Measurements from ENCODE around the gene PPP2R5C. TPM values are rescaled to one million over a fixed set of nuclear protein-coding genes. Genes with fewer than 3 reads are reported as not detected.
"Not testable (repeated sequence)": the region's sequence is repeated elsewhere in the genome, so short reads cannot be mapped to it uniquely, and the experiment has no call there.

The PPP2R5C gene
- 10 to 100 TPM; 53.1 to 76.6 (median 63.0) TPM for total RNA-seq
- 10 to 100 TPM; 18.2 to 63.4 (median 24.6) TPM for polyA plus RNA-seq
- long read RNA-seq, donor 1, full-length matches to known transcripts = 9 of 32 reads
- long read RNA-seq, donor 1, partial matches to known transcripts = 8 of 32 reads
- long read RNA-seq, donor 1, other reads (novel, unspliced or antisense) = 15 of 32 reads
- long read RNA-seq, donor 2, full-length matches to known transcripts = 34 of 54 reads
- long read RNA-seq, donor 2, partial matches to known transcripts = 12 of 54 reads
- long read RNA-seq, donor 2, other reads (novel, unspliced or antisense) = 8 of 54 reads

DNA sequence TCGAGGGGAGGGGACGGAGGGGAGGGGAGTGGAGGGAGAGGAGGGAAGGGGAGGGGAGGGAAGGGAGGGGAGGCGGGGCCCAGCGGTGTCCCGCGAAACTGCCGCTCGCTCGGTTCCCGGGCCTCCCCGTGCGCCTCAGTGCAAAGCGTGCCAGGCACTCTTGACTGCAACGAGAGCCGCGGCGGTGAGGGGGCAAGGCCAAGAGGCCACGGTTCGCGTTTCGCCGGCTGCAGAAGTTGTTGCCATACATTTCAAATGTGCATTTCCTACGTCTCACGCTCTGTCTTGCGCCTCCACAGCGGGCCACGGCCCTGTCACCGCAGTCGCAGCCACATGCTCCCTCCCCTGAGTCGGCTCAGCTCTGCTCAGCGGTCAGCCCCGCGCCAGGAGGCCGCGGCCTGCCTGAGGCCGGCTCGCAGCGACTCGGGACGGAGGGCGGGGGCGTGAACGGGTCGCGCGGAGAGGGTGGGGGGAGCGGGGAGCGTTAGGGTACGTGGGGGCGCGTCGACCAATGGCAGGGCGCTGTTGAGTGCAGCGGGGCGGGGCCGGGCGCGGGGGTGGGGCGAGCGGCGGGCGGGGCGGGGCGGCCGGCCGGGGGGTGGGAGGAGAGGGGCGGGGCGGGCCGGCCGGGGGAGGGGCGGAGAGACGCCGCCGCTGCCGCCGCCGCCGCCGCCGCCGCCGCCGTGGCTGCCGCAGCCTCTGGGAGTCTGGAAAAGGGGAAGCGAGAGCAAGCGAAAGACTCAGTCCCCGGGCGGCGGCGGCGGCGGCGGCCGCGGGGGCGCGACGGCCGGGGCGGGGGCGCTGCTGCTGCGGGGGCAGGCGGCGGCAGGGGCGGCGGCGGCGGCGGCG lies at the start of gene PPP2R5C:
Gene PPP2R5C (plus strand): TSS at position 678 of the 849 bp plus-strand sequence. CDS start 185 bp downstream, outside the sequence.
- ATAC-seq (peak; percentile 85 to 88 (median 86)), DNase-seq (peak; percentile 95 to 96)
- 0 to 1% (median 0%) methylated on average over 26 to 108 of the region's 110 CpGs for WGBS, 3 donors
- Histone ChIP-seq H3K27ac (peak within 1 kb of the TSS; percentile 95), H3K4me1 (no peaks in the 10 kb centered on the region), H3K9me3 (no peaks in the 10 kb centered on the region), H3K36me3 (ENCODE audit: insufficient read depth in 1 of 2, low read depth in 1 of 2) (peaks cover 0 to 26% of the 10 kb centered on the region in 2 donors), H3K27me3 (ENCODE audit: insufficient read depth in 3 of 3, low read length in 2 of 3) (no peaks in the 10 kb centered on the region), H3K4me3 (peak within 1 kb of the TSS; percentile 99)
- intact Hi-C loops (cut with DNase I) = loop anchor here (5.0 to 10.0 kb wide), 2 partner anchors 51 to 164 kb away; no protein-coding TSS in a partner anchor
- TF ChIP-seq, protein P1, sequence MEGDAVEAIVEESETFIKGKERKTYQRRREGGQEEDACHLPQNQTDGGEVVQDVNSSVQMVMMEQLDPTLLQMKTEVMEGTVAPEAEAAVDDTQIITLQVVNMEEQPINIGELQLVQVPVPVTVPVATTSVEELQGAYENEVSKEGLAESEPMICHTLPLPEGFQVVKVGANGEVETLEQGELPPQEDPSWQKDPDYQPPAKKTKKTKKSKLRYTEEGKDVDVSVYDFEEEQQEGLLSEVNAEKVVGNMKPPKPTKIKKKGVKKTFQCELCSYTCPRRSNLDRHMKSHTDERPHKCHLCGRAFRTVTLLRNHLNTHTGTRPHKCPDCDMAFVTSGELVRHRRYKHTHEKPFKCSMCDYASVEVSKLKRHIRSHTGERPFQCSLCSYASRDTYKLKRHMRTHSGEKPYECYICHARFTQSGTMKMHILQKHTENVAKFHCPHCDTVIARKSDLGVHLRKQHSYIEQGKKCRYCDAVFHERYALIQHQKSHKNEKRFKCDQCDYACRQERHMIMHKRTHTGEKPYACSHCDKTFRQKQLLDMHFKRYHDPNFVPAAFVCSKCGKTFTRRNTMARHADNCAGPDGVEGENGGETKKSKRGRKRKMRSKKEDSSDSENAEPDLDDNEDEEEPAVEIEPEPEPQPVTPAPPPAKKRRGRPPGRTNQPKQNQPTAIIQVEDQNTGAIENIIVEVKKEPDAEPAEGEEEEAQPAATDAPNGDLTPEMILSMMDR (IDR thresholded peaks at IDR 0.05) = no peak

DNA sequence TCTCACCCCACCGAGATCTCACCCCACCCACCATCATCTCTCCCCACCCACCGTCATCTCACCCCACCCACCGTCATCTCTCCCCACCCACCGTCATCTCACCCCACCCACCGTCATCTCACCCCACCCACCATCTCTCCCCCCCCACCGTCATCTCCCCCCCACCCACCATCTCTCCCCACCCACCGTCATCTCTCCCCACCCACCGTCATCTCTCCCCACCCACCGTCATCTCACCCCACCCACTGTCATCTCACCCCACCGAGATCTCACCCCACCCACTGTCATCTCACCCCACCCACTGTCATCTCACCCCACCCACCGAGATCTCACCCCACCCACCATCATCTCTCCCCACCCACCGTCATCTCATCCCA lies 49.7 kb upstream of the PPP2R5C start:
- DNase-seq; H3K27ac ChIP-seq; H3K27me3 ChIP-seq (ENCODE audit: insufficient read depth in 3 of 3, low read length in 2 of 3); ATAC-seq; intact Hi-C loops (cut with DNase I); H3K36me3 ChIP-seq (ENCODE audit: insufficient read depth in 1 of 2, low read depth in 1 of 2); H3K9me3 ChIP-seq; H3K4me3 ChIP-seq; H3K4me1 ChIP-seq: not testable (repeated sequence)
- 90 to 93% (median 92%) methylated on average over 12 of the region's 12 CpGs for WGBS, 3 donors

DNA sequence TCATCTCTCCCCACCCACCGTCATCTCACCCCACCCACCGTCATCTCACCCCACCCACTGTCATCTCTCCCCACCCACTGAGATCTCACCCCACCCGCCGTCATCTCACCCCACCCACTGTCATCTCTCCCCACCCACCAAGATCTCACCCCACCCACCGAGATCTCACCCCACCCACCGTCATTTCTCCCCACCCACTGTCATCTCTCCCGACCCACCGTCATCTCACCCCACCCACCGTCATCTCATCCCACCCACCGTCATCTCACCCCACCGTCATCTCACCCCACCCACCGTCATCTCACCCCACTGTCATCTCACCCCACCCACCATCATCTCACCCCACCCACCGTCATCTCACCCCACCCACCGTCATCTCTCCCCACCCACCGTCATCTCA lies 49.2 kb upstream of the PPP2R5C start:
- H3K36me3 ChIP-seq (ENCODE audit: insufficient read depth in 1 of 2, low read depth in 1 of 2); intact Hi-C loops (cut with DNase I); H3K27ac ChIP-seq; H3K4me3 ChIP-seq; H3K27me3 ChIP-seq (ENCODE audit: insufficient read depth in 3 of 3, low read length in 2 of 3); DNase-seq; H3K4me1 ChIP-seq; H3K9me3 ChIP-seq; ATAC-seq: not testable (repeated sequence)
- WGBS, 3 donors = 95 to 96% (median 95%) methylated on average over 15 of the region's 15 CpGs

DNA sequence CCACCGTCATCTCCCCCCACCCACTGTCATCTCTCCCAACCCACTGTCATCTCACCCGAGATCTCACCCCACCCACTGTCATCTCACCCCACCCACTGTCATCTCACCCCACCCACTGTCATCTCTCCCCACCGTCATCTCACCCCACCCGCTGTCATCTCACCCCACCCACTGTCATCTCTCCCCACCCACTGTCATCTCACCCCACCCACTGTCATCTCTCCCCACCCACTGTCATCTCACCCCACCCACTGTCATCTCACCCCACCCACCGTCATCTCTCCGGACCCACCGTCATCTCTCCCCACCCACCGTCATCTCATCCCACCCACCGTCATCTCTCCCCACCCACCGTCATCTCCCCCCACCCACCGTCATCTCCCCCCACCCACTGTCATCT lies 48.4 kb upstream of the PPP2R5C start:
- 90 to 95% (median 93%) methylated on average over 8 to 11 of the region's 11 CpGs for WGBS, 3 donors
- intact Hi-C loops (cut with DNase I); H3K27ac ChIP-seq; H3K9me3 ChIP-seq; H3K27me3 ChIP-seq (ENCODE audit: insufficient read depth in 3 of 3, low read length in 2 of 3); DNase-seq; H3K4me1 ChIP-seq; H3K4me3 ChIP-seq; H3K36me3 ChIP-seq (ENCODE audit: insufficient read depth in 1 of 2, low read depth in 1 of 2); ATAC-seq: not testable (repeated sequence)

DNA sequence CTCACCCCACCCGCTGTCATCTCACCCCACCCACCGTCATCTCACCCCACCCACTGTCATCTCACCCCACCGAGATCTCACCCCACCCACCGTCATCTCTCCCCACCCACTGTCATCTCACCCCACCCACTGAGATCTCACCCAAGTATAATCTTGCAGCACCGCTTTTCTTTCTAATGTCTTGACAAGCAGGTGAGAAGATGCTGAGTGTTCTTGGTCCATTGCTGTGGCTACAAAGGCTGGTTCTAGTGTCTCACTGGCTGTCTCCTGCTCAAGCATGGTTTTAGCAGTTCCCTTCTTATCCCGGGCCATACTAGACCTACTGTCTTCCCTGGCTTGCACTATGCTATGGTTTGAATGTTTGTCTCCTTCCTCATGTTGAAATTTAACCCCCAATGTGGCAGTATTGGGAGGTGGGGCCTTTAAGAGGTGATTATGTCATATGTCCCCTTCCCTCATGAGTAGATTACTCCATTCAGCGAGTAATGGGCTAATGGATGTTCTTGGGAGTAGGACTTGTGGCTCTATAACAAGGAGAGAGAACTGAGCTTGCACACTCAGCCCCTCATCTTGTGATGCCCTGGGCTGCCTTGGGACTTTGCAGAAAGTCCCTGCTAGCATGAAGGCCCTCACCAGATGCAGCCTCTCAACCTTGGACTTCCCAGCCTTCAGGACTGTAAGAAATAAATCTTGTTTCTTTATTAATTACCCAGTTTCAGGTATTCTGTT lies 47.7 kb upstream of the PPP2R5C start:
- ATAC-seq (no peak), DNase-seq (no peak)
- H3K4me1 ChIP-seq = no peaks in the 10 kb centered on the region
- intact Hi-C loops (cut with DNase I) = no loop called here
- no peaks in the 10 kb centered on the region for H3K36me3 ChIP-seq (ENCODE audit: insufficient read depth in 1 of 2, low read depth in 1 of 2)
- TF ChIP-seq, protein P1 (IDR thresholded peaks at IDR 0.05) = no peak
- no peaks in the 10 kb centered on the region for H3K9me3 ChIP-seq
- 87 to 91% (median 88%) methylated on average over 7 of the region's 7 CpGs for WGBS, 3 donors
- H3K4me3 ChIP-seq = no peak overlapping the region
- peaks cover 0 to 2% (median 0%) of the 10 kb centered on the region in 3 donors for H3K27me3 ChIP-seq (ENCODE audit: insufficient read depth in 3 of 3, low read length in 2 of 3)
- H3K27ac ChIP-seq = no peak overlapping the region

Measured in psoas muscle (tissue), 8 donors.